SK-N-MC (cell line): ENCODE measurements around the gene SLBP.

Experiments
- DNase-seq: peaks from one replicate; pipeline ENCODE4 v3.0.0-alpha.2; 2011; ENCODE audit warnings: low read depth, low spot score
- H3K27ac ChIP-seq: fragments of 200-600 bp; sonication (generic); 2 replicates; pipeline ENCODE4 v1.5.1; 2016; ENCODE audit warnings: mixed run types
- H3K36me3 ChIP-seq: fragments of 200-600 bp; sonication (generic); 2 replicates; pipeline ENCODE4 v1.6.1; 2017; ENCODE audit warnings: antibody characterized with exemption, low read length, mixed read lengths; ENCODE audit not compliant: insufficient read depth
- H3K4me3 ChIP-seq: fragments of 200-600 bp; sonication (generic); 2 replicates; pipeline ENCODE4 v1.5.1; 2016
- H3K9ac ChIP-seq: fragments of 200-600 bp; sonication (generic); 2 replicates; pipeline ENCODE4 v1.8.0; 2017; ENCODE audit warnings: mixed run types, mixed read lengths; ENCODE audit not compliant: insufficient read length
- H3K9me3 ChIP-seq: fragments of 200-600 bp; sonication (generic); 2 replicates; pipeline ENCODE4 v1.6.1; 2017; ENCODE audit warnings: low read depth, mild to moderate bottlenecking, antibody characterized with exemption, low read length, moderate library complexity, mixed read lengths
- EZH2 ChIP-seq: fragments of 200-600 bp; sonication (generic); IDR thresholded peaks from one replicate; pipeline ENCODE4 v1.6.1; 2017; ENCODE audit warnings: antibody characterized with exemption
- FOXP2 ChIP-seq: optimal IDR thresholded peaks from 2 replicates; pipeline ENCODE3; 2011; ENCODE audit warnings: mild to moderate bottlenecking, moderate library complexity; ENCODE audit not compliant: insufficient read depth; ENCODE audit errors: extremely low read length, control extremely low read depth
- POLR2AphosphoS5 ChIP-seq: IDR thresholded peaks from 2 replicates; pipeline ENCODE4 v1.6.1; 2012; ENCODE audit warnings: mild to moderate bottlenecking, low read depth, low read length, borderline replicate concordance

SLBP gene

DNA sequence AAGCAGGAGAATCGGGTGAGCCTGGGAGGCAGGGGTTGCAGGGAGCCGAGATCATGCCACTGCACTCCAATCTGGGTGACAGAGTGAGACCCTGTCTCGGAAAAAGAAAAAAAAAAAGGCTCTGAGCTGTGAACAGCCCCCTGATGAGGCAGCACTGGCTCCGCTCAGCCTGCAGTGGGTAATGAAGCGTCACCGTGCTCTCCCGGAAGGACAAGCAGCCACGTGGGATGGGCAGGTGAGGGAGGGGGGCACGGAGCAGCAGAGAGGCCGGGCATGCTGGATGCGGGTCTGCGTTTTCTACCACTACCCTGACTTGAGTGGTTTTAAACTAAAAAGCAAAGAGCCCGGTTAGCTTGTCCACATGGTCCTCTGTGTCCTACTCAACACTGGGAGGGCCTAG, 24.7 kb upstream of the SLBP start:
- Histone ChIP-seq H3K27ac (no peak overlapping the region), H3K9me3 (peaks cover 11% of the 10 kb centered on the region; the same call in 1 of the 2 replicates), H3K9ac (no peak overlapping the region), H3K4me3 (no peak overlapping the region), H3K36me3 (peaks cover 98% of the 10 kb centered on the region)
- no peak for DNase-seq
- no peak for TF ChIP-seq POLR2AphosphoS5
- TF ChIP-seq EZH2: no peak
- TF ChIP-seq FOXP2: no peak

DNA sequence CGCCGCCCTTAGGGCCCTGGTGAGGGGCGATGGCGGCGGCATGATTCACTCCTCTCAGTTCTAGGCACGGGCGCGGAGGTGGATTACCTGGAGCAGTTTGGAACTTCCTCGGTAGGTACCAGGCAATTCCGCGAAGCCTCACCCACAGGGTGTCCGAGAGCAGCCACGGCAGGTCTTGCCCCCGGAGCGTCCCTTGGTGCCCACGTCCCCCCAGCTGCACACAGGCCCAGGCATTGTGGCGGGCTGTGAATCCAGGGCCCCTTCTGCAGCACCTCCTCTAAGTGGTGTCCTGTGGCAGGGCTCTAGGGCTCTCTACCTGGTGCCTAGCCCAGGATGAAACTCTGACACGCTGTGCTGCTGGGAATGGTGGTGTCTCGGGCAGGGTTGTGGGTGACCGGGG, 23.1 kb upstream of the SLBP start:
- Histone ChIP-seq H3K27ac (no peak overlapping the region), H3K9ac (no peak overlapping the region), H3K9me3 (peaks cover 11% of the 10 kb centered on the region; the same call in 1 of the 2 replicates), H3K4me3 (no peak overlapping the region), H3K36me3 (peaks cover 97% of the 10 kb centered on the region)
- no peak for TF ChIP-seq FOXP2
- TF ChIP-seq POLR2AphosphoS5: no peak
- TF ChIP-seq EZH2: no peak
- no peak for DNase-seq

DNA sequence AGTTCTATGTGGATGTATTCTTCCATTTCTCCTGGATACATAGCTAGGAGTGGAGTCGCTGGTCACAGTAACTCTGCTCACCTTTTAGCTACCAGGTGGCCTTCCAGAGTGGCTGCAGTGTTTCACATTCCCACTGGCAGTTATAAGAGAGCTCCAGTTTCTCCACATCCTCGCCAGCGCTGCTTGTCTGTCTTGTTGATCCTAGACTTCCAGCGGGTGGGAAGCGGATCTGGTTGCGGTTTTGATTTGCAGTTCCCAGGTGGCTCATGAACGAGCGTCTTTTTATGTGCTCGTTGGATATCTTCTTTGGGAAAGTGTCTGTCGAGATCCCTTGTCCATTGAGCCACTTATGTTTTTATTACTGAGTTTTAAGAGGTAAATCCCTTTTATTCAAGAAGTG, 20.8 kb upstream of the SLBP start:
- peaks cover 95% of the 10 kb centered on the region for H3K36me3 ChIP-seq
- TF ChIP-seq FOXP2: no peak
- no peak for TF ChIP-seq EZH2
- no peak for TF ChIP-seq POLR2AphosphoS5

DNA sequence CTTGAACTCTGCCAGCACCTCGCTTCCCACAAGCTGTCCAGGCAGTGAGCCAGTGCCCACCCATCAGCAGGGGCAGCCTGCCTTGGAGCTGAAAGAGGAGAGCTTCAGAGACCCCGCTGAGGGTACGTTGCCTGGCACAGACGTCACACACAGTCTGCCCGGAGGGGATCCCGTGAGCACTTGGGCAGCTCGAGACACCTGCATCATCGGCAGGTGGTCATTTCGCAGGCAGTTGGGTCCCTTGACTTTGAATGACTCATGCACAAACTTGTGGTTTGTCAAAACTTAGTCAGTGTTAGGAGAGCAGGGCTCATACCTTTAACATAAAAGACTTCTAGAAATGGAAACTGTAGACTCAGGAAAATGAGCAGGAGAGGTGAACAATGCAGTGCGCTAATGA, 19.1 kb upstream of the SLBP start:
- DNase-seq: no peak
- Histone ChIP-seq H3K27ac (no peak overlapping the region), H3K4me3 (no peak overlapping the region), H3K9ac (no peak overlapping the region), H3K36me3 (peaks cover 95% of the 10 kb centered on the region), H3K9me3 (no peaks in the 10 kb centered on the region)
- TF ChIP-seq EZH2 (no peak), POLR2AphosphoS5 (no peak), FOXP2 (no peak)

More for the DNA sequence above, 20.8 kb upstream of the SLBP start:
- Histone ChIP-seq H3K9me3 (peaks cover 9% of the 10 kb centered on the region; the same call in 1 of the 2 replicates), H3K4me3 (no peak overlapping the region), H3K9ac (no peak overlapping the region), H3K27ac (no peak overlapping the region)
- DNase-seq: no peak

DNA sequence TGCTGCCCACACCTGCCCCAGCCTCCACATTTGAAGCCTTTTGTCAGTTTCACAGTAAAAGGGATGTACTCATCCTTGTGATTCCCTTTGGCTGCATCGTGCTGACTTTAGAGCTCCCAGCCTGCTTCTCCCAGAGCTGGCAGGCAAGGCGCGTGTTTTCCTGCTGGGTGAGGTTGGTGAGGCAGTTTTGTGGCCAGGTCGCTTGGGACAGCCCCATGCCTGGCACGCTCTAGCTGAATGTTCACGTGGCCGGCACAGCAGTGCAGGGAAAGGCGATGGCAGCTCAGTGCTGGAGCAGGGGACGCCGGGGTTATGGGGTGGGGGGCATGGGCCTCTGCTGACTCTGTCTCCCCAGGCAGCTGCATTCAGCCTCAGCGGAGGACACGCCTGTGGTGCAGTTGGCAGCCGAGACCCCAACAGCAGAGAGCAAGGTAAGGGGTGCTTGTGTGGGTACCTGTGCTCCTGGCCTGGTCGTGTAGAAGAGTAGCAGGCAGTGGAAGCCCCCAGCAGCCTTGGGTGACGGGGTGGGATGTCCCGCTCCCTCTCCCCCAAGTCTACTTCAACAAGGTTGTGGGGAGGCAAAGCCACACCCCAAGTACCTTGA, 18.5 kb upstream of the SLBP start:
- no peak overlapping the region for H3K4me3 ChIP-seq
- TF ChIP-seq EZH2 (no peak), FOXP2 (no peak), POLR2AphosphoS5 (no peak)
- H3K27ac ChIP-seq: no peak overlapping the region

DNA sequence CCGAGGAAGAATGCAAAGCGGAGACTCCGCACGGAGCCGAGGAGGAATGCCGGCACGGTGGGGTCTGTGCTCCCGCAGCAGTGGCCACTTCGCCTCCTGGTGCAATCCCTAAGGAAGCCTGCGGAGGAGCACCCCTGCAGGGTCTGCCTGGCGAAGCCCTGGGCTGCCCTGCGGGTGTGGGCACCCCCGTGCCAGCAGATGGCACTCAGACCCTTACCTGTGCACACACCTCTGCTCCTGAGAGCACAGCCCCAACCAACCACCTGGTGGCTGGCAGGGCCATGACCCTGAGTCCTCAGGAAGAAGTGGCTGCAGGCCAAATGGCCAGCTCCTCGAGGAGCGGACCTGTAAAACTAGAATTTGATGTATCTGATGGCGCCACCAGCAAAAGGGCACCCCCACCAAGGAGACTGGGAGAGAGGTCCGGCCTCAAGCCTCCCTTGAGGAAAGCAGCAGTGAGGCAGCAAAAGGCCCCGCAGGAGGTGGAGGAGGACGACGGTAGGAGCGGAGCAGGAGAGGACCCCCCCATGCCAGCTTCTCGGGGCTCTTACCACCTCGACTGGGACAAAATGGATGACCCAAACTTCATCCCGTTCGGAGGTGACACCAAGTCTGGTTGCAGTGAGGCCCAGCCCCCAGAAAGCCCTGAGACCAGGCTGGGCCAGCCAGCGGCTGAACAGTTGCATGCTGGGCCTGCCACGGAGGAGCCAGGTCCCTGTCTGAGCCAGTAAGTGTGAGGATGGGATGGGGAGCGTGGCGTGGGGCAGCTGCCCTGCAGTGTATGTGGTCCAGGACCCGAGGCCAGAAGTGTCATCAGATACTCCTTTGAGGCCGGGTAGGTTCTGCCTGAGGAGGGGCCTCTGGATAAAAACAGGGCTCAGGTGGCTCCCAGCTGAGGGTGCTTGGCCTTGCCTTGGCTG, 16.2 kb upstream of the SLBP start:
- no peak overlapping the region for H3K27ac ChIP-seq
- no peak for TF ChIP-seq POLR2AphosphoS5
- TF ChIP-seq FOXP2: no peak
- TF ChIP-seq EZH2: no peak
- DNase-seq: no peak
- no peak overlapping the region for H3K9ac ChIP-seq
- H3K36me3 ChIP-seq: peaks cover 94% of the 10 kb centered on the region
- no peaks in the 10 kb centered on the region for H3K9me3 ChIP-seq
- H3K4me3 ChIP-seq: no peak overlapping the region

More for the DNA sequence above, 18.5 kb upstream of the SLBP start:
- peaks cover 95% of the 10 kb centered on the region for H3K36me3 ChIP-seq
- no peak overlapping the region for H3K9ac ChIP-seq
- H3K9me3 ChIP-seq: no peaks in the 10 kb centered on the region
- no peak for DNase-seq

DNA sequence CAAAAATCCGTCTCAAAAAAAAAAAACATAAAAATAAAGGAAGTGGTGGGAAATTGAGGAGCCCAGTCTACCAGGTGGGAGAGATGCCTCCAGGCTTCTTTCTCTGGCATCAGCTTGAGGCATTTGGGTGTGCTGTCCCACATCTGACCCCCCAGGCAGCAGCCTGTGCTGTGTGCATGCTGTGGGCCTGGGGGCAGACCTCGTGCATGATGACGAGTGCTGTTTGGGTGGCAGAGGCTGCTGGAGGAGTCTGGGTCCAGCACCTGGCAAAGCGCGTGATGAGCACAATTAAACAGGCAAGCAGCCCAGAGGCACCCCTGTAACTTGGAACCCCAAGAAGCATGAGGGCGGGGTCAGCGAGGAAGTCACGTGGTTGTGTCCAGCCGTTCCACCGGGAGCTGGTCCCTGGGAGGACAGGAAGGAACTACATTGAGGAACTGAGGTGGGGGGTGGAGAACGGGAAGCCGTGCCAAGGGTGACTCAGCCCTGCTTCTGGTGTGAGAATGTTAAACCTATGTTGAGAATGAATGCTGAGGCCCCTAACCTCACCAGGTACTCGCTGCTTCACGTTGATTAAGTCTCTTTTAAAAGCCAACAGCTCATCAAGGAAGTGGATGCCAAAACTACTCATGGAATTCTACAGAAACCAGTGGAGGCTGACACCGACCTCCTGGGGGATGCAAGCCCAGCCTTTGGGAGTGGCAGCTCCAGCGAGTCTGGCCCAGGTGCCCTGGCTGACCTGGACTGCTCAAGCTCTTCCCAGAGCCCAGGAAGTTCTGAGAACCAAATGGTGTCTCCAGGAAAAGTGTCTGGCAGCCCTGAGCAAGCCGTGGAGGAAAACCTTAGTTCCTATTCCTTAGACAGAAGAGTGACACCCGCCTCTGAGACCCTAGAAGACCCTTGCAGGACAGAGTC, 15.3 kb upstream of the SLBP start:
- no peak overlapping the region for H3K27ac ChIP-seq
- peaks cover 92% of the 10 kb centered on the region for H3K36me3 ChIP-seq
- H3K9ac ChIP-seq: no peak overlapping the region
- no peak overlapping the region for H3K4me3 ChIP-seq
- no peaks in the 10 kb centered on the region for H3K9me3 ChIP-seq
- TF ChIP-seq FOXP2 (no peak), EZH2 (no peak), POLR2AphosphoS5 (no peak)
- DNase-seq: no peak

DNA sequence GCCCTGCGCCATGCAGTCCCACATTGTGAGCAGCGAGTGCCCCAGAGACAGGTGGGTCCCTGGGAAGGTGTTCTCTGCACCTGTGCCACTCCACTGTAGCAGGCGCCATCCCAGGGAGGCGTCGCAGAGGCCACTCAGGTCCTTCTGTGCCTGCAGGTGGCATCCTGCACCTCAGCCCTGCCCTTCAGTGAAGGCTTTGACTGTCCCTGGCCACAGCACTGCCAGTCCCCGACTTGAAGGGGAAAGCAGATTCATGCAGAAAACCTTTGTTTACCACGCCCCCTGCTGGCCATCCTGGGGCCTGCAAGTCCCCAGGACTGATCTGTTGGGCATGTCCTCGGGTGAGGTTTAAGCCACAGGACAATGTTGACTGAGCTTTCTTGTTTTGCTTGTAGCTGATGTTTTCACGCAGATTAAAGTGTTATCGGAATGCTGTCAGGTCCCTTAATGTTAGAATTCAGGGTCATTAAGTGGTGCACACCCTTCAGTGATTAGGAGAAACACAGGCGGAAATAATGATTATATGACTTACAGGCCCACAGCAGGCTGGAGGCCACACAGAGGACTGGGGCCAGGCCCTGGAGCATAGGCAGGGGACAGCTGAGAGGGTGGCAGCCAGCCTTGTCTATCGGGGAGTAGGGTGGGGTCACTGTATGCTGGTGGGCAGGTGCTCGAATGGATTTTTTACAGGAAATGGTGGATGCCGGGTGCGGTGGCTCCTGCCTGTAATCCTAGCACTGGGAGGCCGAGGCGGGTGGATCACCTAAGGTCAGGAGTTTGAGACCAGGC, 14.2 kb upstream of the SLBP start:
- TF ChIP-seq FOXP2 (no peak), POLR2AphosphoS5 (no peak), EZH2 (no peak)
- H3K9me3 ChIP-seq: no peaks in the 10 kb centered on the region
- H3K9ac ChIP-seq: no peak overlapping the region
- H3K27ac ChIP-seq: no peak overlapping the region
- no peak overlapping the region for H3K4me3 ChIP-seq
- DNase-seq: peak; percentile 47
- peaks cover 81% of the 10 kb centered on the region for H3K36me3 ChIP-seq
